Naive thymus-derived CD4-positive, alpha-beta T cell (primary cell): ENCODE measurements around the gene ARL8B. TPM values are rescaled to one million over a fixed set of nuclear protein-coding genes. Genes with fewer than 3 reads are reported as not detected.
"Not testable (repeated sequence)": the region's sequence is repeated elsewhere in the genome, so short reads cannot be mapped to it uniquely, and the experiment has no call there.

Experiments
- ATAC-seq: fragments of 150-1000 bp; cut with Tn5 transposase; 2 replicates; pipeline ENCODE4 v1.10.0; 2021; ENCODE audit warnings: mild to moderate bottlenecking, moderate library complexity
- CTCF ChIA-PET: fragments of 350-600 bp; sonication (Branson Sonifier 250); formaldehyde crosslinking; loops from one replicate; lab custom pipeline; 2021; ENCODE audit warnings: antibody characterized with exemption; lab: Charles Lee
- POLR2A ChIA-PET: fragments of 350-600 bp; sonication (Branson Sonifier 250); formaldehyde crosslinking; loops from one replicate; lab custom pipeline; 2021; ENCODE audit warnings: antibody characterized with exemption, inconsistent platforms; lab: Charles Lee
- DNase-seq, 9 donors: peaks; one replicate each; pipeline versions ENCODE4 v3.0.0 to v3.0.0-alpha.2; 2020 to 2022; ENCODE audit warnings: mixed read lengths in 1 of 9
- H3K27ac ChIP-seq: one replicate; pipeline ENCODE4 v1.7.0; 2013; ENCODE audit warnings: mild to moderate bottlenecking, low read depth, low read length, moderate library complexity
- H3K27me3 ChIP-seq, 2 donors: one replicate each; pipeline ENCODE4 v1.7.0; 2013; ENCODE audit warnings: low read length in 2 of 2, mild to moderate bottlenecking in 2 of 2, moderate library complexity in 2 of 2; ENCODE audit not compliant: control insufficient read depth in 2 of 2, insufficient read depth in 2 of 2
- H3K36me3 ChIP-seq, 3 experiments: 1 replicate in 2 of 3; 2 replicates in 1 of 3; pipeline ENCODE4 v1.7.0; 2013; ENCODE audit warnings: low read length in 3 of 3, mild to moderate bottlenecking in 3 of 3, moderate library complexity in 1 of 3; ENCODE audit not compliant: insufficient read depth in 3 of 3, control insufficient read depth in 2 of 3
- H3K4me1 ChIP-seq, 2 donors: one replicate each; pipeline ENCODE4 v1.7.0; 2013; ENCODE audit warnings: low read length in 2 of 2, mild to moderate bottlenecking in 2 of 2, moderate library complexity in 1 of 2; ENCODE audit not compliant: control insufficient read depth in 2 of 2, insufficient read depth in 2 of 2
- H3K4me3 ChIP-seq: 2 replicates; pipeline ENCODE4 v1.7.0; 2013; ENCODE audit warnings: mild to moderate bottlenecking, low read length
- H3K9me3 ChIP-seq, 3 experiments: 1 replicate in 2 of 3; 2 replicates in 1 of 3; pipeline ENCODE4 v1.7.0; 2013; ENCODE audit warnings: low read length in 3 of 3; ENCODE audit not compliant: control insufficient read depth in 2 of 3
- H3K27ac Mint-ChIP-seq, 9 donors: one replicate each; pipeline ENCODE4 v1.8.0; 2020 to 2022; ENCODE audit warnings: mixed read lengths in 9 of 9, mild to moderate bottlenecking in 8 of 9, moderate library complexity in 5 of 9, inconsistent platforms in 2 of 9
- H3K27me3 Mint-ChIP-seq, 5 donors: one replicate each; pipeline ENCODE4 v1.8.0; 2021 to 2022; ENCODE audit warnings: mixed read lengths in 5 of 5, mild to moderate bottlenecking in 1 of 5
- H3K36me3 Mint-ChIP-seq, 5 donors: one replicate each; pipeline ENCODE4 v1.8.0; 2020 to 2022; ENCODE audit warnings: mixed read lengths in 5 of 5, mild to moderate bottlenecking in 3 of 5, inconsistent platforms in 1 of 5
- H3K4me1 Mint-ChIP-seq, 7 donors: one replicate each; pipeline ENCODE4 v1.8.0; 2020 to 2022; ENCODE audit warnings: mixed read lengths in 7 of 7, mild to moderate bottlenecking in 3 of 7, inconsistent platforms in 1 of 7
- H3K4me3 Mint-ChIP-seq, 10 donors: one replicate each; pipeline ENCODE4 v1.8.0; 2020 to 2022; ENCODE audit warnings: mild to moderate bottlenecking in 10 of 10, mixed read lengths in 10 of 10, moderate library complexity in 6 of 10, inconsistent platforms in 2 of 10
- H3K9me3 Mint-ChIP-seq, 11 donors: one replicate each; pipeline ENCODE4 v1.8.0; 2020 to 2022; ENCODE audit warnings: mixed read lengths in 11 of 11, mild to moderate bottlenecking in 4 of 11, inconsistent platforms in 1 of 11, moderate library complexity in 1 of 11
- intact Hi-C, 2 donors: fragments of 100-400 bp; cut with micrococcal nuclease; formaldehyde crosslinking; loops; one replicate each; pipeline ENCODE4 v1.15.1; 2023
- polyA plus RNA-seq, 2 donors: library from polyadenylated mRNA; unstranded; fragments of 300-500 nt; fragmentation: Illumina TruSeq; gene quantifications; one replicate each; pipeline ENCODE4 v1.2.3, GENCODE V29; 2021
- total RNA-seq, 6 experiments: library from RNA in 5 of 6; stranded (reverse) in 5 of 6; gene quantifications; 1 replicate in 5 of 6; 2 replicates in 1 of 6; pipeline ENCODE4 v1.2.3 and lab custom pipeline; 2021 to 2026

ARL8B gene
- total and polyA plus RNA-seq, 7 experiments from 2014 or later = 43.7 to 66.1 (median 48.4) TPM

DNA sequence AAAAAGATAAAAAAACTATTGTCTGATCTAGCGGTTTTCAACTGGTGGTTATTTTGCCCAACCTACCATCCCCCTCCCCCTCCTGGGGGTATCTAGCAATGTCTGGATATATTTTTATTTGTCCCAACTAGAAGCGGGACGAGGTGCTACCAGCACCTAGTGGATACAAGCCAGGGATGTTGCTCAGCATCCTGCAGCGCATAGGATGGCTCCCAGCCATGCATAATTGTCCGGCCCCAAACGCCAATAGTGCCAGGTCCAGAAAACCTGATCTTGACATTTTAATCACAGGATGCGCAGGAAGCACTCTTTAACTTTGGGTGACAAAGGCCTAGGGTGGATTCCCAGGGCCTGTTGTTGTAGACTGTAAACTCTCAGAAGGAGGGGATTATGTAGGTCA lies 17.0 kb upstream of the ARL8B start:
- H3K4me1 ChIP-seq = no peaks in the 10 kb centered on the region
- intact Hi-C loops = no loop called here
- H3K36me3 ChIP-seq = no peaks in the 10 kb centered on the region
- no peaks in the 10 kb centered on the region for H3K36me3 Mint-ChIP-seq
- peaks cover 0 to 10% (median 0%) of the 10 kb centered on the region in 5 donors for H3K27me3 Mint-ChIP-seq
- ATAC-seq (no peak), DNase-seq (no peak)
- ChIA-PET CTCF (no interaction called here), POLR2A (no interaction called here)
- H3K27ac ChIP-seq = no peak overlapping the region
- H3K27ac Mint-ChIP-seq = no peak overlapping the region
- peaks cover 0 to 4% (median 0%) of the 10 kb centered on the region in 7 donors for H3K4me1 Mint-ChIP-seq
- no peak overlapping the region for H3K4me3 ChIP-seq
- no peaks in the 10 kb centered on the region for H3K9me3 ChIP-seq
- no peak overlapping the region for H3K4me3 Mint-ChIP-seq
- no peaks in the 10 kb centered on the region for H3K27me3 ChIP-seq
- no peaks in the 10 kb centered on the region for H3K9me3 Mint-ChIP-seq

DNA sequence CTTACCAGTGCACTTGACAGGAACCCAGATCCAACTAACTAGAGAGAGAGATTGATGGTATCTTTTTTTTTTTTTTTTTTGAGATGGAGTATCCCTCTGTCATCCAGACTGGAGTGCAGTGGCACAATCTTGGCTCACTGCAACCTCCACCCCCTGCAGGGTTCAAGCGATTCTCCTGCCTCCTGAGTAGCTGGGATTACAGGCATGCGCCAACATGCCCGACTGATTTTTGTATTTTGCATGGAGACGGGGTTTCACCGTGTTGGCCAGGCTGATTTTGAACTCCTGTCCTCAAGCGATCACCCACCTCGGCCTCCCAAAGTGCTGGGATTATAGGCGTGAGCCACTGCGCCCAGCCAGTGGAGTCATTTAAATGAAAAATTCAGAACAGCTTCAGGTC lies 15.7 kb upstream of the ARL8B start:
- H3K36me3 ChIP-seq, H3K27me3 ChIP-seq, H3K27ac Mint-ChIP-seq, H3K4me3 ChIP-seq, H3K9me3 ChIP-seq, DNase-seq, H3K27me3 Mint-ChIP-seq, ATAC-seq, H3K4me1 Mint-ChIP-seq, CTCF ChIA-PET, H3K9me3 Mint-ChIP-seq, H3K27ac ChIP-seq, H3K4me3 Mint-ChIP-seq, intact Hi-C loops, H3K4me1 ChIP-seq, H3K36me3 Mint-ChIP-seq: not testable (repeated sequence)
- POLR2A ChIA-PET = interaction anchor here (1.0 kb wide), 1 partner anchor 15 kb away, joined by 3 read pairs; the partner anchor contains the start of gene ARL8B

DNA sequence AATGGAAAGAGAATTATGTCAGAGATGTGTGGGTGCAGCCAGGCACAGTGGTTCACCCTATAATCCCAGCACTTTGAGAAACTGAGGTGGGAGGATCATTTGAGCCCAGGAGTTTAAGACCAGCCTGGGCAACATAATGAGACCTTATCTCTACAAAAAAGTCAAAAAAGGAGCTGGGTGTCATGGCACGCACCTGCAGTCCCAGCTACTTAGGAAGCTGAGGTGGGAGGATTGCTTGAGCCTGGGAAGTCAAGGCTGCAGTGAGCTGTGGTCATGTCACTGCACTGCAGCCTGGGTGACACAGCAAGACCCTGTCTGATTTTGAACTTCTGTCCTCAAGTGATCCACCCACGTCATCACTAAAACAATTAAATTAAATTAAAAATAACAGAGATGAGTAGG lies 15.2 kb upstream of the ARL8B start:
- POLR2A ChIA-PET = interaction anchor here (1.0 kb wide), 1 partner anchor 15 kb away, joined by 3 read pairs; the partner anchor contains the start of gene ARL8B
- H3K27me3 Mint-ChIP-seq, H3K27ac ChIP-seq, H3K4me1 Mint-ChIP-seq, H3K4me3 ChIP-seq, H3K27me3 ChIP-seq, H3K9me3 Mint-ChIP-seq, H3K9me3 ChIP-seq, ATAC-seq, H3K4me3 Mint-ChIP-seq, intact Hi-C loops, H3K36me3 Mint-ChIP-seq, H3K4me1 ChIP-seq, CTCF ChIA-PET, H3K27ac Mint-ChIP-seq, H3K36me3 ChIP-seq, DNase-seq: not testable (repeated sequence)

DNA sequence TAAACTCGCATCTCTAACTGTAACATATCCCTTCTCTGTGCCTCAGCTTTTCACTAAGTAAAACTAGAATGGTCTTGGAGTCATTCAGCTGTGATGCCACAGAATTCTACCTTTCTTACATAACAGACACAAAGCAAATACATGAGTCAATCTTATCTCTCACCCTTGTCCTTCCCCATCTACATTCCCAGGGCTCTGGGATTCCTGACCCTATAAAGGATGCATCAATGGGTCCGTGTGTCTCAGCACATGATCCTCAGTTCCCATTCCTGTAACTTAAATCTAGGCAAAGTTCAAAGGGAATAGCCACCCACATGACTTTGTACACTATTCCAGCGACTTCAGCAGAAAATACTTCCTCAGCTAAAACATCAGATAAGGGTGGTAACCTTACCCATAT lies 11.8 kb upstream of the ARL8B start:
- no peak overlapping the region for H3K4me3 ChIP-seq
- ChIA-PET POLR2A (interaction anchor here (0.6 to 0.9 kb wide), 2 partner anchors 15 to 289 kb away, joined by 3 read pairs; no protein-coding TSS in a partner anchor), CTCF (interaction anchor here (1.8 kb wide), 1 partner anchor 11 kb away, joined by 6 read pairs; no protein-coding TSS in a partner anchor)
- H3K27me3 Mint-ChIP-seq = peaks cover 0 to 2% (median 0%) of the 10 kb centered on the region in 5 donors
- H3K27ac Mint-ChIP-seq = no peak overlapping the region
- no peak overlapping the region for H3K4me3 Mint-ChIP-seq
- DNase-seq (no peak), ATAC-seq (no peak)
- H3K9me3 Mint-ChIP-seq = no peaks in the 10 kb centered on the region
- peaks cover 0 to 4% (median 0%) of the 10 kb centered on the region in 7 donors for H3K4me1 Mint-ChIP-seq
- no peaks in the 10 kb centered on the region for H3K9me3 ChIP-seq
- intact Hi-C loops = no loop called here
- H3K36me3 Mint-ChIP-seq = no peaks in the 10 kb centered on the region
- no peaks in the 10 kb centered on the region for H3K27me3 ChIP-seq
- H3K4me1 ChIP-seq = no peaks in the 10 kb centered on the region
- H3K27ac ChIP-seq = no peak overlapping the region
- H3K36me3 ChIP-seq = no peaks in the 10 kb centered on the region

DNA sequence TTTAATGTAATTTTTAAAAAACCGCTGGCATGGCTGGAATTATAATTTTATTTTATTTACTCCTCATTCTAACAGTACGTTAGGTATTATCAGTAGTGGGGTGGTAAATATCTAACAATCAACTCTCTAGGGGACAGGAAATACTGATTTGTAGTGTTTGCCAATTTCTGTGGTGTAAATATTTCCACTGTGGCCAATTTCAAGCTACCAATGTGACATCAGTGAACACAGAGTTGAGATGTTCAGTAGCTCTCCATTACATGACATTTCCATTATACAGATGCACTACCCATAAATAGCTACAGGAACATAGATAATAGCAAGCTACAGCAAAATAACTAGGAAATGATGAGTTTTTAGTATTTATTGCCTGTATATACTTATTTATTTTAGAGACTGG lies 10.0 kb upstream of the ARL8B start:
- Histone ChIP-seq H3K4me1 (no peaks in the 10 kb centered on the region), H3K9me3 (no peaks in the 10 kb centered on the region), H3K27me3 (no peaks in the 10 kb centered on the region), H3K36me3 (no peaks in the 10 kb centered on the region), H3K27ac (no peak overlapping the region), H3K4me3 (no peak overlapping the region)
- Mint-ChIP-seq H3K9me3 (no peaks in the 10 kb centered on the region), H3K27ac (no peak overlapping the region), H3K27me3 (no peaks in the 10 kb centered on the region), H3K4me3 (no peak overlapping the region), H3K36me3 (no peaks in the 10 kb centered on the region), H3K4me1 (peaks cover 0 to 4% (median 0%) of the 10 kb centered on the region in 7 donors)
- no peak for ATAC-seq
- DNase-seq = no peak
- intact Hi-C loops = no loop called here
- CTCF ChIA-PET = interaction anchor here (1.8 kb wide), 1 partner anchor 9 kb away, joined by 6 read pairs; no protein-coding TSS in a partner anchor
- POLR2A ChIA-PET = no interaction called here

DNA sequence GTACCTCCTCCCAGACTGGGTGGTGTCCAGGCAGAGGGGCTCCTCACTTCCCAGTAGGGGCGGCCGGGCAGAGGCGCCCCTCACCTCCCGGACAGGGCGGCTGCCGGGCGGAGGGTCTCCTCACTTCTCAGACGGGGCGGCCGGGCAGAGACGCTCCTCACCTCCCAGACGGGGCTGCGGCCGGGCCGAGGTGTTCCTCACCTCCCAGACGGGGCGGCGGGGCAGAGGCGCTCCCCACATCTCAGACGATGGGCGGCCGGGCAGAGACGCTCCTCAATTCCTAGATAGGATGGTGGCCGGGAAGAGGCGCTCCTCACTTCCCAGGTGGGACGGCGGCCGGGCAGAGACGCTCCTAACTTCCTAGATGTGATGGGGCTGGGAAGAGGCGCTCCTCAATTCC lies 8.4 kb upstream of the ARL8B start:
- DNase-seq, ATAC-seq, intact Hi-C loops, H3K36me3 ChIP-seq, H3K4me3 ChIP-seq, H3K9me3 Mint-ChIP-seq, H3K27ac ChIP-seq, H3K36me3 Mint-ChIP-seq, H3K4me1 ChIP-seq, H3K4me3 Mint-ChIP-seq, POLR2A ChIA-PET, H3K27me3 Mint-ChIP-seq, CTCF ChIA-PET, H3K9me3 ChIP-seq, H3K4me1 Mint-ChIP-seq, H3K27me3 ChIP-seq: not testable (repeated sequence)
- peak overlapping the region in 1 of 9 donors; percentile 21 for H3K27ac Mint-ChIP-seq

DNA sequence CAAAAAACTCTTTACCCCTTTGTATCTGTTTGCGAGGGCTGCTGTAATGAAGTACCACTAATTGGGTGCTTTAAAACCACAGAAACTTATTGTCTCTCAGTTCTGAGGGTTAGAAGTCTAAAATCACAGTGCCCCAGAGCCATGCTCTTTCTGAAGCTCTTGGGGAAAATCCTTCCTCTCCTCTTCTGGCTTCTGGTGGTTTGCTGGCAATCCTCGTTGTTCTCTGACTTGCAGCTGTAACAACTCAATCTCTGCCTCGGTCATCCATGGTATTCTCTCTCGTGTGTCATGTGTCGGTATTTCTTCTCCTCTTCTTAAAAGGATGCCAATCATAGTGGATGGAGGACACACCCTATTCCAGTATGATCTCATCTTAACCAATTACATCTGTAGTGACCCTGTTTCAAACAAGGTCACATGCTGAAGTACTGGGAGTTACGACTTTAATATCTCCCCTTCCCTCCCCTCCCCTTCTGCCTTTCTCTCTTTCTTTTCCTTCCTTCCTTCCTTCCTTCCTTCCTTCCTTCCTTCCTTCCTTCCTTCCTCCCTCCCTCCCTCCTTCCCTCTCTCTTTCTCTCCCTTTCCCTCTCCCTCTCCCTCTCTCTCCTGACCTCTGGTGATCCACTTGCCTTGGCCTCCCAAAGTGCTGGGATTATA lies 6.5 kb upstream of the ARL8B start:
- Mint-ChIP-seq H3K36me3 (no peaks in the 10 kb centered on the region), H3K9me3 (no peaks in the 10 kb centered on the region), H3K27me3 (no peaks in the 10 kb centered on the region), H3K4me1 (peaks cover 0 to 4% (median 0%) of the 10 kb centered on the region in 7 donors), H3K27ac (peak overlapping the region in 1 of 9 donors; percentile 65), H3K4me3 (no peak overlapping the region)
- Histone ChIP-seq H3K4me3 (no peak overlapping the region), H3K9me3 (no peaks in the 10 kb centered on the region), H3K4me1 (no peaks in the 10 kb centered on the region), H3K27me3 (no peaks in the 10 kb centered on the region), H3K27ac (no peak overlapping the region), H3K36me3 (no peaks in the 10 kb centered on the region)
- intact Hi-C loops = no loop called here
- ChIA-PET POLR2A (no interaction called here), CTCF (no interaction called here)
- ATAC-seq (no peak), DNase-seq (no peak)
